T-helper 2 cell (primary cell): ENCODE data around the gene AMELX.

Experiments
- DNase-seq, 5 experiments: peaks; one replicate each; pipeline versions ENCODE4 v3.0.0 to v3.0.0-alpha.2; 2012 to 2022
- total RNA-seq, 2 donors: gene quantifications; one replicate each; lab custom pipeline; 2026; lab: John Stamatoyannopoulos, UW

AMELX gene
- total RNA-seq: 0 reads per million in 2 donors

- no peak for DNase-seq
Observed at GRCh38 chrX:11293113-11293512, at the start of gene AMELX. Gene AMELX (plus strand): TSS chrX:11293413. CDS start chrX:11294789, 1,376 bp downstream.

GRCh38 chrX:11244636-11245035 lies 48.6 kb upstream of the AMELX start:
- DNase-seq: no peak

DNA sequence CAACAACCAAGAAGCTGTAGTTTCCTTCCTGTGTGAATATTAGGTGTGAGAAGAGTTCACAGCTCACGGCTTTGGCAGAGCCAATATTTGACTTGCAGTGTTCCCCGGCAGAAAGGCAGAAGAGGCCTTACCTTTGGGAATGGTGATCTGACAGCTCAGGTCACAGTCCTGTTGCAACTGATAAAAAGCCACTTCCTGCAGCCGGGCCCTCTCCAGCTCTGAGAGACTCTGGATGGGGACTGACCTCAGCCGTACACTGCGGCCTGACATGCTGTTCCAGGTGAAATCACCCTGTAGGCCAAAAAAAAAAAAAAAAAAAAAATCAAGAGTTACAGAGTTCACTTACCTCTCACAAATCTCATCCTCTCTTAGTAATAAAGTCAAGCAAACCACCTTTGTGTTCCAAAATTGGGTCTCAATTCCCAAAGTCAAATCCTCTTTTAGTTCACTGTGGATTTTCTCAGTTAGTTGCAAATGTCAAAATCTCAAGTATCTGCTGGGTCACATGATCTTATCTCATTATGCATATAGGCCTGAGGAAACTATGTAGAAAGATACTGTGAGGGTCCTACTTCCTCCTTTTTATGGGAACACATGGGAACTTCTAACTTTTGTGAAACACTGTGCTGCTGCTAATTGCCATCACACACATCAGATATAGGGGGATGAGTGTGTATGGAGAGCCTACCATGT lies 38.6 kb upstream of the AMELX start:
- no peak for DNase-seq

- DNase-seq: no peak
Observed at GRCh38 chrX:11257290-11257689, 35.9 kb upstream of the AMELX start.

DNA sequence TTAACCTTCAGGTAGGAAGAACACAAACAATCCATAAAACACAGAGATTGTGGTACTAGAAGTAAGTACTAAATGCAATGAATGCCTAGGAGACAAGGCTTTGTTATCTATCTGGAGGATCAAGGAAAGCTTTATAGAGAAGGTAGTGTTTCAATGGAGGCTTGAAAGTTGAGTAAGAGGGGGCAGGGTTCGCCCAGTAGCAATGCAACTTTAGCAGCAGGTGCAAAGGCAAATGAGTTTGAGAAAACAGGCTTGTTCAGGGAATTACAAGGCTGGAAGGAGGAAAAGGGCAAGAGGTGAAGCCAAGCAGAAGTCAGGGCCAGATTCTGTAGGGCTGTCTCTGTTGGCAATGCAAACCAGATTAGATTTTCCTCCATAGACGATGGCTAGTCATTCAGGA lies 35.5 kb upstream of the AMELX start:
- DNase-seq: no peak

DNA sequence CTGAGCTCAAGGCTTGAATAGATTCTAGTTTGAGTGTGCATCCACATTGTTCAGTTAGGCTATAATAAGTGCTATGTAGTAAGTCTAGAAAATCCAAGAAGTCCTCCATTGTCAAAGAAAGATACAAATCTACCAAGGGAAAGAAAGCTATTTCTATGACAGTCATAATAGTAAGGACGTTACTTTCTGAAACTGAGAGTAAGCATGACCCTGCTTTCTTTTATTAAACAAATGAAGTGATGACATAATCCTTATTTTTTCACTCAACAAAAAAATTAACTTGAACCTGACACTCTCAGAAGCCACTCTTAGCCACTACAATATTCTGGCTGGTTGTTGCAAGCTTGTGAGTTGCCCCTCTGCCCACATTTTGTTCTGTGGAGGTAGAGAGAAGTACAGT lies 33.8 kb upstream of the AMELX start:
- no peak for DNase-seq

GRCh38 chrX:11261260-11261659 lies 32.0 kb upstream of the AMELX start:
- DNase-seq: no peak

DNA sequence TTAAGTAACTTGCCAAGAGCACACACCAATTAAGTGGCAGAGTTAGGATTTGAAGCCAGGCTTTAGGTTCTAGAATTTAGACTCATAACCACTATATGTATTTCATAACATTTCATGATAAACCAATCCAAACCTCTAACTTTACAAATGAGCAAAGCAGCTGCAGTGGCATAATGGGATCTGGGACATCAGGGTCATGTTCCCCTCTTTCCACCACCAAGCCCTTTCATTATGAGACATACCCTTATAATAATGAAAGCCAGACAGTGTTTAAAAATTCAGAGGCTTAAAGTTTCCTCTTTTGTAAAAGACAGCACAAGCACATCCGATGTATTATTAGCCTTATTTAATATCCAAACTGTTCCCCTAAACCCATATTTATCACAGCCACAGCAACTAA lies 28.3 kb upstream of the AMELX start:
- DNase-seq: no peak

DNA sequence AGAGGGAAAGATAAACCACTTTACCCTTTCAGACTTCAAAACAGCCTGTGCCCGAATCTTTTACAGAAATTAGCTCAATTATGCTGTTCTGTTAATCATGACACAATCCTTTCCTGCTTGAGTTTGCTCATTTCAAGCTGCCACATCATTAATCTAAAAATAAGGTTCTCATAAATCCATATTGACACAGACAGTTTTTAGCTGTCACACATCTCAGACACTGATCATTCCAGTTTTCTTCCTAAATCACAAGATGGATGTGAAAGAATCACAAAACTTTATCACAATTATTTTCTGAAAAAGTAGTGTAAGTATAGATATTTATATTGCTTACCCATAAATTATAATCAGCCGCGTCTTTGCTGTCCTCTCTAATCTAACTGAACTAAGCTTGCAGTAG lies 27.9 kb upstream of the AMELX start:
- no peak for DNase-seq

DNA sequence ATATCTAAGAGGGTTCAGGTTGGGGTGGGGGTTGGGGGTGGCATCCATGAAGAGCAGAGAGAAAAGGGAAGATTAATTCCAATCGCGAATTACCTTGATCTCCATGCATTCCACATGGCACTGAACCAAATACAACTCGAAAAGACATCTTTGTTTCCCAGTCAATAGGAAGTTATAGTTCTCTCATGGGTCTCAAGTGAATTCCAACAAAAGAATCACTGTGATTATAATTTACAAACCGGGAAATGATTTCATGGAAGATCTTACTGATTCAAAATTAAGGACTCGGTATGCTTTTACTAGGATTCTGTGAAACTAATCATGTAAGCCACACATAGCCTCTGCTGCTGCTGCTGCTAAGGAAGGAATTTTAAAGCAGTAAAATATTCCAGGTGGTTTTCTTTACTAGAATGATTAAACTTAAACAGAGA lies 26.6 kb upstream of the AMELX start:
- DNase-seq: no peak

- no peak for DNase-seq
Observed at GRCh38 chrX:11267425-11267824, 25.8 kb upstream of the AMELX start.

- no peak for DNase-seq
Observed at GRCh38 chrX:11269006-11269405, 24.2 kb upstream of the AMELX start.

DNA sequence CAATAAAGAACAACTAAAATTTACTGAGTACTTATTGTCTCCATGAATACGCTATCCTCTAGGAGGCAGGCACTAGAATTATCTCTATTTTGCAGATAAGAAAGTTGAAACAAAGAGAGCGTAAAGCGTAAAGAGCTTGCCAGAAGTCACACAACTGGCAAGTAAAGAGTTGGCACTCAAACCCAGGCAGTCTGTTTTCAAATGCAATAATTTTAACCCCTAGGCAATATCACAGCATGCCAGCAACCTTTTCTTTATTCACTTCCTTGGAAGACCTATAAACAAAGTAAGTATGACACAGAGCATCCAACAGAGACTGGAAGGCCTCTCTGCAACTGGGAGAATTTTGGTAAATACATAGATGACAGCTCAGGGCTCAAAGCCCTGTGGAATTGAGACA lies 23.2 kb upstream of the AMELX start:
- no peak for DNase-seq

DNA sequence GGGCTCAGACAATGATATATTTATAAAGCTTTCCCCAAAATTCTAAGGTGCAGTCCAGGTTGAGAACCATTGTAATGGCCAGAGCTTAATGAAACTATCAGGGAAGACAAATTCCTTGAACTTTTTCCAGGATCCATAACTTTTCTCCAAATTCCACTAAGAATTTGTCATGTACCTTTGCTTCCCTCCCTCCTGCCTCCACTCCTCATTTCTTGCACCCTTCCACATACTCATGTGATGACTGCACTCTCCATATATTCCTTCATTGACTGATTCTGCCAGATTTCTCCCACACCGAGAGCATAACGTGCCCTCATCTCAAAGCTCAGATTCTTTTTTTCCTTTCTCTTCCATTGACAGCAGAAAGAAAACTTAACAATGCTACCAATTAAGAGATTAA lies 20.9 kb upstream of the AMELX start:
- no peak for DNase-seq

- DNase-seq: no peak
Observed at GRCh38 chrX:11272863-11273262, 20.4 kb upstream of the AMELX start.

DNA sequence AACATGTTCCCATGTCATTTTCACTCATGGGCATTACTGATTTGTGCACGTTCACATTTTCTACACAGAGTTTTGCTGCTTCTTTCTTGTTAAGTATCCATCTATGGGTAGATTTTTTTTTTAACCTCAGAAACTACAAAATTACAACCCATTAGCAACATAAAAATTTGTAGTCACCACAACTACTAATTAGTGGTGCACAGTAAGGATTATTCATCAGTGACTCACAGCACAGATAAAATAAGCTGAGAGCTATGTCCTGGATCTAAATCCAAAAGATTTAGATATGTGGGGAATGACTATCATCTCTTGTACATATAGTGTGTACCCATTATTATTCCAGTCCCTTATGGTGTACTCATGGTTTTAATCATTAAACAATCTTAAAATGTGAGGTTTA lies 19.7 kb upstream of the AMELX start:
- no peak for DNase-seq

- no peak for DNase-seq
Observed at GRCh38 chrX:11282043-11282442, 11.2 kb upstream of the AMELX start.

- DNase-seq: no peak
Observed at GRCh38 chrX:11285651-11286050, 7.6 kb upstream of the AMELX start.

DNA sequence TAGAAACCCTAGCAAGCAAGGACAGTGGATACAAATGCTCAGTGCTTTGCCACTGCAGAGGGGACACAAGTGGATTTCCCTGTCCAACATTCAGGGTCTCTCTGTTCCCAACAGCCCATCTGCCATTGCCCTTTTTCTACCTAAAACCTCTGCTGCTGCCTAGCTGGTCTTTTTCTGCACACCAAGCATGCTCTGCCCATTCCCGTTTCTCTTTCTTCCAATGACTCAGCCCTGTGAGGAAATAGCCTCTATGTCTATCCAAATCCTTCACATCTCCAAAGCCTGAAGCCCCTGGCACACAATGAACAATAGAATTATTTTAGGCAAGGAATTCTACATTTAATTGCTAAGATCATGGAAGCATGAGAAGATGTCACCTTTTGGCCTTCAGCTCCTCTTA lies 5.7 kb upstream of the AMELX start:
- no peak for DNase-seq

DNA sequence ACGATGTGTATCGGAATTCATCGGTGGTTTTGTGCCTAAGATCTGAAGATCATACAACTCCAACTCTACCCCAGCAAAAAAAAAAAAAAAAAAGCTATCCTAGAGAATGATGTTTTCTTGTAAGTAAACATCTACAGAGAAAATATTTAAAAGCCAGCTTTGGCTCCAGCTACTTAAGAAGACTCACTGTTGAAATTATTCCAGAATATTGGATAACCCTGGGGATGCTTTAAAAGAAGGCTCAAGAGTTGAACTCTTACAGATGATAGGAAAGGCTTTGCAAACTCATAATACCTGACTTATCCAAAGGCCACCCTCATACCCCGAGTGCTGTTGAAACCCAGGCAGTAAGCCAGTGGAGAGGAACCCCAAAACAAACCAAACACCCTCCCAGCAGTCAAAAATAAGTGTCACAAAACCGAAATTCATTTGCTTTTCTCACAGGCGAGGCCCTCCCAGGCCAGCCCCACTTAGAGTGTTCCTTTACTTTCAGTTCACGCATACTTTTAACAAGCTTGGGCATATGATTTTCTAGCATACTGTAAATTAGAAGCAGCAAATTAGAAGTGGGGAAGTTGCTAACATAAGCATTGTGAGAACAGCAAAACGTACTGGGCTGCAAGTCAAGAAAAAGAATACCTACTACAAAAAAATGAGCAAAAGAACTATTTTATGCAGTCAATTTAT lies 2.7 kb upstream of the AMELX start:
- DNase-seq: no peak

GRCh38 chrX:11296051-11296450 lies 2.8 kb downstream of the AMELX start:
- DNase-seq: no peak

DNA sequence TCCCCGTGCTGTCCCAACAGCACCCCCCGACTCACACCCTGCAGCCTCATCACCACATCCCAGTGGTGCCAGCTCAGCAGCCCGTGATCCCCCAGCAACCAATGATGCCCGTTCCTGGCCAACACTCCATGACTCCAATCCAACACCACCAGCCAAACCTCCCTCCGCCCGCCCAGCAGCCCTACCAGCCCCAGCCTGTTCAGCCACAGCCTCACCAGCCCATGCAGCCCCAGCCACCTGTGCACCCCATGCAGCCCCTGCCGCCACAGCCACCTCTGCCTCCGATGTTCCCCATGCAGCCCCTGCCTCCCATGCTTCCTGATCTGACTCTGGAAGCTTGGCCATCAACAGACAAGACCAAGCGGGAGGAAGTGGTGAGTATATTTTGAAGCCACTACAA lies 5.4 kb downstream of the AMELX start:
- DNase-seq: no peak

GRCh38 chrX:11304829-11305228 lies 11.6 kb downstream of the AMELX start:
- DNase-seq: no peak

DNA sequence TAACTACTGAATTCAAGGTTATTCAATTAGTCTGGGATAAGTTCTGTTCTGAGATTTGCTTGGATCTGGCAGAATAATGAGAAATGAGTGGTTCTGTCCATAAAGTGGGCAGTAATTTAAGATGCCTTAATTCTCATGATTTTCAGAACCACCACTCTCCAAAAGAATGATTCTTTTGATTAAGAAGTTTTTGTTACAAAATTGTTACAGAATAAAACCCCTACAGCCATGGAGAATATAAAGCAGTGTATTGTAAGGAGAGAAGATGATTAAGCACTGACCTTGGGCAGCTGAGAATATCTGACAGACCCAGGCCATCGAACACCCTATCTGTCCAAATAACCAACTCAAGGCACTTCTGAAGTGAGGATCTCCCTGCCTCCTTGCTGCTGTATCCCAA lies 12.4 kb downstream of the AMELX start:
- no peak for DNase-seq

DNA sequence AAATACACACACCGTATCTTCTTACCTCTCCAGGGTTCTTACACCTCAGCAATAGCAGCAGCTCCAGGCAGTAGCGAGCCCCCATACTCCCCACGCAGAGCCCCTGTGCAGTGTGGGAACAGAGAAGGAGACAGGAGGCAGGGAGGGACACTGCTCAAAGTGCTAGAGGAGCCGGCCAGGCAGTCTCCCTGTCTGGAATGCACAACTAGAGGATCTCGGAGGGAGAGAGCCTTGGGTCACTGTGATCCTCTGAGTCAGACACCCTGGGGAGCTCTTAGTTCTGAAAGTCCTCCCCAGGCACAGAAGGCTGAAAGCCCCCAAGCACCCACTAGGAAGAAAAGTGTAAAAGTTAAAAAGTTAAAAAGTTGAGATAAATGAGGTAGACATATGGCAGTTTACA lies 16.0 kb downstream of the AMELX start:
- no peak for DNase-seq
